Inferior parietal cortex (tissue), 1 donor: ENCODE results near the gene PDXDC1.
"Not testable (repeated sequence)": the region's sequence is repeated elsewhere in the genome, so short reads cannot be mapped to it uniquely, and the experiment has no call there.

Experiments used
- DNase-seq: peaks from one replicate; pipeline ENCODE4 v3.0.0-alpha.2; 2016; ENCODE audit errors: extremely low spot score

The PDXDC1 gene

DNA sequence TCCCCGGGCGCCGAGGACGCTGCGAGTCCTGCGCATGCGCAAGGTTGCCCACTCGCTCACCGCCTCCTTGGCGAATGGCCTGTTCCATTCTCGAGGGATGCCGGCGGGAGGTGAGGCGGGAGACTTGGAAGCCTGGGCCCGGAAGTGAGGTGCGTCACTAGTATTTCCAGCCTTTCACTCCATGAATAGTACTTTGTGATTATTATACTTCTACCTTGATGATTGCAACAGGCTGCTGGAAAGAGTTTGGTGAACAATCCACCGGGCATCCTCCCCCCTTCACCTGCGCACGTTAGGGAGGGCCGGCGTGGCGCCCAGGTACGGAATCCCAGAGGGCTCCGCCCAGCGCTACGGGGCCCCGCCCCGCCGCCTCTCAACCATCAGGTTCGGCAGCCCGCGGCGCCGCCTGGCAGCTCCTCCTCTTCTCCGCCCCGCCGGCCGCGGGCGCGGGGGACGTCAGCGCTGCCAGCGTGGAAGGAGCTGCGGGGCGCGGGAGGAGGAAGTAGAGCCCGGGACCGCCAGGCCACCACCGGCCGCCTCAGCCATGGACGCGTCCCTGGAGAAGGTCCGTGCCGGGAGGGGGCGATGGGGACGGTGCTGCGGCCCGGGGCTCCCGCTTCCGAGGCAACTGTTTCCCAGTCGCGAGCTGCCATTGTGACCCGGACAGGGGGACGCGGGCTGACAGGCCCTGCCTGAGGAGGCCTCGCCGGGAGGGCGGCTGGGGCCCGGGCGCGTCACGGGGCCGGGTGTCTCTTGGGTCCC lies at the start of gene PDXDC1:
TSS of gene PDXDC1 (plus strand) at position 371 of the 762 bp plus-strand sequence. CDS start at position 545, 174 bp downstream.
- DNase-seq: peak; percentile 85

DNA sequence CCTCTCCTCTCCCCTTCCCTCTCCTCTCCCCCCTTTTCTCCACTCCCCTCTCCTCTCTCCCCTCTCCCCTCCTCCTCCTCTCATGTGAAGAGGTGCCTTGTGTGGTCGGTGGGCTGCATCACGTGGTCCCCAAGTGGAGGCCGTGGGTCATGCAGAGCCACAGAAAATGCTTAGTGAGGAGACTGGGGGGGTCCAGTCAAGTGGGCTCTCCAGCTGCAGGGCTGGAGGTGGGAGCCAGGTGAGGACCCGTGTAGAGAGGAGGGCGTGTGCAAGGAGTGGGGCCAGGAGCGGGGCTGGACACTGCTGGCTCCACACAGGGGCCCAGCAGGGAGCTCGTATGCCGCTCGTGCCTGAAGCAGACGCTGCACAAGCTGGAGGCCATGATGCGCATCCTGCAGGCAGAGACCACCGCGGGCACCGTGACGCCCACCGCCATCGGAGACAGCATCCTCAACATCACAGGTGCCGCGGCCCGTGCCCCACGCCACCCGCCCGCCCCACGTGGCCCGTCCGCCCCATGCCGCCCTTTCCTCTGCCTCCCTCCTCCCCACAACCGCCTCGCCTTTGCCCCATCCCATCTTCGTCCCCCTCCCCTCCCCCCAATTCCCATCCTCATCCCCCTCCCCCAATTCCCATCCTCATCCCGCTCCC lies 46.6 kb upstream of the PDXDC1 start:
- not testable (repeated sequence) for DNase-seq

DNA sequence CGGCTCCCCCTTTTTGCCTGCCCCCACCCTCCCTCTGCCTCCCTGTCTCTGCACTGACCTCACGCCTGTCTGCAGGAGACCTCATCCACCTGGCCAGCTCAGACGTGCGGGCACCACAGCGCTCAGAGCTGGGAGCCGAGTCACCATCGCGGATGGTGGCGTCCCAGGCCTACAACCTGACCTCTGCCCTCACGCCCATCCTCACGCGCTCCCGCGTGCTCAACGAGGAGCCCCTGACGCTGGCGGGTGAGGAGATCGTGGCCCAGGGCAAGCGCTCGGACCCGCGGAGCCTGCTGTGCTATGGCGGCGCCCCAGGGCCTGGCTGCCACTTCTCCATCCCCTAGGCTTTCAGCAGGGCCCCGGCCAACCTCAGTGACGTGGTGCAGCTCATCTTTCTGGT lies 45.6 kb upstream of the PDXDC1 start:
- DNase-seq: not testable (repeated sequence)

GRCh38 chr16:14930246-14930645 lies 44.6 kb upstream of the PDXDC1 start:
- DNase-seq: not testable (repeated sequence)

DNA sequence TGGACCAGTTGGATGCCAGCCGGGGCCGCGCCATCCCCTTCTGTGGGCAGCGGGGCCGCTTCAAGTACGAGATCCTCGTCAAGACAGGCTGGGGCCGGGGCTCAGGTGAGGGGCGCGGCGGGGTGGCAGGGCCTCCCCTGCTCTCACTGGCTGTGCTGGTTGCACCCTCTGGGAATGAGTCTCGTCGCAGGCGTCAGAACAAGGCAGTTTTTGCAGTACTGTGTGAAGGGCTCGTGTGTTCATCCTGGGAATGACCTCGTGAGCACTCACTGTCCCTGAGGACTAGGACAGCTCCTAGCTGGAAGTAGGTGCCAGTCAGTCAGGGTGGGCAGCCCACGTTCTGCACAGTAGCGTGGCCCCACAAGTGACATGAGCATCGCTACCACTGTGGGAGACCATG lies 43.9 kb upstream of the PDXDC1 start:
- not testable (repeated sequence) for DNase-seq

- DNase-seq: not testable (repeated sequence)
Observed at GRCh38 chr16:14932581-14933375, 42.0 kb upstream of the PDXDC1 start.

DNA sequence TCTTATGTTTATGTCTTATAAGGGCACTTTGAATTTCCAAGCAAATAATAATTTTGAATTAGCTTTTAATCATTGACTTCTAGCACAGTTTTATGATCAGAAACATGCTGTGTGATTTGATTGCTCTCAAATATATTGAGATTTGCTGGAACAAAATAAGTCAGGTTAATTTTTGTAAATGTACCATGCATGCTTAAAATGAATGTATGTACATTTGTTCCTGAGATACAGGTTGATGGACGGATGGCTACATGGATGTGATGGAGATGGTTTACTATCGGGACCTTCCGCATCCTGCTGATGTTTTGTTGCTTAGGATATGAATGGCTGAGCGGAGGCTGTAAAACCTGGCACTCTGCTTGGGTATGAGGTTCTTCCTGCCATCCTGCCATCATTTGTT lies 37.7 kb upstream of the PDXDC1 start, which contains the start of gene NPIPA1:
TSS of gene NPIPA1 (plus strand) at position 301 of the 400 bp plus-strand sequence. CDS start at position 301, 0 bp downstream.
- not testable (repeated sequence) for DNase-seq

DNA sequence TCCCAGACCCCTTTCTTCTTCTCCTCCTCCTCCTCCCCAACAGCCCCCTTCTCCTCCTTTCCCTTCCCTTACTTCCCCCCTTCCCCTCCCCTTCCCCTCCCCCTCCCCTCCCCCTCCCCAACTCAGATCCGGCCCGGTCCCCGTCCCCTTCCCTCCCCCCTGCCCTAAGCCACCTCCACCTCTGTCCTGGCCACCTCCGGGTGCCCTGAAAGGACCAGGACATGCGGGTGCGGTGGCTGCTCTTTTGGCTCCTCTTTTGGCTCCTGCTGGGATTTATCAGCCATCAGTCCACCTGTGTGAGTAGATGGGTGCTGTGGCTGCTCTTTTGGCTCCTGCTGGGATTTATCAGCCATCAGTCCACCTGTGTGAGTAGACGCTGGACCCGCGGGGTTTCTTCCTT lies 36.8 kb upstream of the PDXDC1 start:
- not testable (repeated sequence) for DNase-seq

GRCh38 chr16:14942686-14943085 lies 32.1 kb upstream of the PDXDC1 start:
- not testable (repeated sequence) for DNase-seq

GRCh38 chr16:14955546-14956231 lies 19.1 kb upstream of the PDXDC1 start:
- no peak for DNase-seq

DNA sequence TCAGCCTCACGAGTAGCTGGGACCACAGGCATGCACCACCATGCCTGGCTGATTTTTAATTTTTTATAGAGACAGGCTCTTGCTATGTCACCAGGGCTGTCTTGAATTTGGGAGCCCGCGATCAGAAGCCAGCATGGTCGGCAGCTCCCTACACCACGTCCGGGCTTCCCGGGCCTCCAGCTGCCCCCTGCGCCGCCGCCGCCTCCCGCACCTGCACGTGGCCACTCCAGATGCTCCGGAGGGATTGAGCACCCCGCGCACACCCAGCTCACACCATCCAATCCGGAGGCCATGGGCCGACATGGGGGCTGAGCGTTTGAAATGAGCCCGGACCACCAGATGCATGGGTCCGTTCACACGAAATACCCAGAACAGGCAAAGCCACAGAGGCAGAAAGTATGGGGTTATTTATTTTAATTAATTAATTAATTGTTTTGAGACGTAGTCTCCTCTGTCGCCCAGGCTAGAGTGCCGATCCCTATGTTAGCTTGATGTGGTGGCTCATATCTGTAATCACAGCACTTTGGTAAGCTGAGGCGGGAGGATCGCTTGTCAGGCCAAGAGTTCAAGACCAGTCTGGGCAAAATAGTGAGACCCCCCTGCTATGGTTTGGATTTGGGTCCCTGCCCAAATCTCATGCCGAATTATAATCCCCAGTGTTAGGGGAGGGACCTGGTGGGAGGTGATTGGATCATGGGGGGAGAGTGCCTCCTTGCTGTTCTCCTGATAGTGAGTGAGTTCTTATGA lies 17.1 kb upstream of the PDXDC1 start:
- DNase-seq: no peak

DNA sequence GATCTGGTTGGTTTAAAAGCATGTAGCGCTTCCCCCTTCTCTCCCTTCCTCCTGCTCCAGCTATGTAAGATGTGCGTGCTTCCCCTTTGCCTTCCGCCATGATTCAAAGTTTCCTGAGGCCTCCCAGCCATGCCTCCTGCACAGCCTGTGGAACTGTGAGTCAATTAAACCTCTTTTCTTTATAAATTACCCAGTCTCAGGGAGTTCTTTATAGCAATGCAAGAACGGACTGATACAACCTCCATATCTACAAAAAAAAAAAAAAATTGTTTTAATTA lies 16.6 kb upstream of the PDXDC1 start:
- no peak for DNase-seq

DNA sequence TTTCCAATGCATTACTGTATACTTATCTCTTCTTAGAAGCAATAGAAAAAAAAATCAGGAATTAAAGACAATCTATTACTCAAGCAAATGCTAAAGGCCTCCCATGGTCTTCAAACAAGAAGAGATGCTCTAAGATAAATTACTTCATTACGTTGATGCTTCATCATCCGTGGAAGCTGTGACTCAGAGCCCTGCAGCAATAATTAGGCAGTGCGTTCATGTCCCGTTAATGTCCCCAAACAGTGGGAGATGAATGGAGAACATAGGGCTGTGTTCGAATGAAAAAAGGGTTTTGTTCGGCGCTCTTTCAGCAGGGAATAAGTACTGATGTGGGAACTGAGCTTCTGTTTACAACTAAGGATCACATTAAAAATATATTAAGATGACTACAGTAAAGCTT lies 15.9 kb upstream of the PDXDC1 start:
- DNase-seq: no peak

GRCh38 chr16:14961405-14962186 lies 13.2 kb upstream of the PDXDC1 start:
- no peak for DNase-seq

GRCh38 chr16:14963281-14964173 lies 11.3 kb upstream of the PDXDC1 start:
- DNase-seq: no peak

GRCh38 chr16:14965328-14965727 lies 9.5 kb upstream of the PDXDC1 start:
- DNase-seq: no peak

GRCh38 chr16:14969795-14970194 lies 5.0 kb upstream of the PDXDC1 start:
- DNase-seq: not testable (repeated sequence)

DNA sequence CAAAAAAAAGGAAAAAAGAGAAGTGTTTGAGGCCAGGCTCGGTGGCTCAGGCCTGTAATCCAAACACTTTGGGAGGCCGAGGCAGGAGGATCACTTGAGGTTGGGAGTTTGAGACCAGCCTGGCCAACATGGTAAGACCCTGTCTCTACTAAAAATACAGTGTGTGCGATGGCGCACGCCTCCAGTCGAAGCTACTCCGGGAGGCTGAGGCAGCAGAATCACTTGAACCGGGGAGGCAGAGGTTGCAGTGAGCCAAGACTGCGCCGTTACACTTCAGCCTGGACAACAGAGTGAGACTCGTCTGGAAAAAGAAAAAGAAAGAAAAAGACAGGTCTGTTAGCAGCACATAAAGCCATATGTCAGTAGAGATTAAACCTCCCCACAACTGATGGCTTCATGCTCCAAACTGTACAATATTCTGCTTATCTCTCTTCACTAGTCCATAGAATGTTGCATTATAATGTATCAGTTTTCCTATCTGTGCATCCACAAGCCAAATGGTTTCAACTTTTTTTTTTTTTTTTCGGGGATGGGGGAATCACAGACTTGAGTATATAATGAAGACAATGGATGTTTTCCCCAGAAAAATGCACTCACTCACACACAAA lies 3.1 kb upstream of the PDXDC1 start:
- DNase-seq: not testable (repeated sequence)

GRCh38 chr16:14973785-14974322 lies 972 bp upstream of the PDXDC1 start:
- DNase-seq: not testable (repeated sequence)
